ENCODE data around the gene PARM1.
"Not testable (repeated sequence)": the region's sequence is repeated elsewhere in the genome, so short reads cannot be mapped to it uniquely, and the experiment has no call there.

The PARM1 gene

GRCh38 chr4:74975848-74976824 lies 43.2 kb downstream of the PARM1 start:
- FAIRE-seq (no peak), DNase-seq (ENCODE audit: insufficient read length, low spot score) (no peak)

DNA sequence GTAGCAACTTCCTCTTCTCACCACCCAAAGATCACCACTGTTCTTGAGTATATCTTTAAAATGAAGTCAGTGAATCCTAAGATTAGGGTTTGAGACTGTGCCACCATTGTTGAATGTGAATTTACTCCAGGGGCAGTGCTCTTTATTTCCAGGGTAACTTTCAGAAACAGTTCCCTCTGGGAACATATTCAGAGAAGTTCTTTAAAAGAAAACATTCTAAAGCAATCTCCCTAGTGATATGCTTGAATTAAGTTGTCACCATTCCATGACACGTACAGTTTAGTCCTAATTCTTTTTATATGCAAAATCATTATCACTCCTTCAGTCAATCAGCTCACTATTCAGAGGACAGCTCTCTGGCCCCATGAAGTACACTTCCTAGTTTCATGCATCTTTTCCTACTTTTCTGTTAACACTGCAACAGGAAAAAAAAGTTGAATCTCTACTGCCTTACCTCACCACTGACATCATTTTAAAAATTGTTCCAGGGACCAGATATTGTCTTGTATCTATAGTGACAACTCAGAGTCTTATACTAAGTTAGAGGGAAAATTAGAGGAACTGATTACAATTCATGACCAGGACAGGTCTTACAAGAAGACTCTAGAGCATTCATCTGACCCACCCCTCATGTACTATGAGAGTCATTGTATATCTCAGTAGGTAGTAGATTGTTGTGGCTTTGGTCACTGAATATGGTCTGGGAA lies 49.8 kb downstream of the PARM1 start:
- no peak for FAIRE-seq
- no peak for DNase-seq (ENCODE audit: insufficient read length, low spot score)

- no peak for FAIRE-seq
- DNase-seq (ENCODE audit: insufficient read length, low spot score): no peak
Measured at GRCh38 chr4:74983253-74983635, 50.3 kb downstream of the PARM1 start.

GRCh38 chr4:74990276-74990875 lies 57.5 kb downstream of the PARM1 start:
- DNase-seq (ENCODE audit: insufficient read length, low spot score): no peak
- no peak for FAIRE-seq

DNA sequence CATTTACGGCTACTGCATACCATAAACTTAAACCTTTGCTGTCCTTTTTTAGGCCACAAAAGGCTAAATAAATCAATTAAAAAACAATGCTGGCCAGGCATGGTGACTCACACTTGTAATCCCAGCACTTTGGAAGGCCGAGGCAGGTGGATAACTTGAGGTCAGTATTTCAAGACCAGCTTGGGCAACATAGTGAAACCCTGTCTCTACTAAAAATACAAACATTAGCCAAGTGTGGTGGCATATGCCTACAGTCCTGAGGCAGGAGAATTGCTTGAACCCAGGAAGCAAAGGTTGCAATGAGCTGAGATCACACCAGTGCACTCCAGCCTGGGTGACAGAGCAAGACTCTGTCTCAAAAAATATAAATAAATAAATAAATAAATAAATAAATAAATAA lies 61.5 kb downstream of the PARM1 start:
- DNase-seq (ENCODE audit: insufficient read length, low spot score); FAIRE-seq: not testable (repeated sequence)

- FAIRE-seq (no peak), DNase-seq (ENCODE audit: insufficient read length, low spot score) (no peak)
Measured at GRCh38 chr4:74996996-74997395, 64.1 kb downstream of the PARM1 start.

DNA sequence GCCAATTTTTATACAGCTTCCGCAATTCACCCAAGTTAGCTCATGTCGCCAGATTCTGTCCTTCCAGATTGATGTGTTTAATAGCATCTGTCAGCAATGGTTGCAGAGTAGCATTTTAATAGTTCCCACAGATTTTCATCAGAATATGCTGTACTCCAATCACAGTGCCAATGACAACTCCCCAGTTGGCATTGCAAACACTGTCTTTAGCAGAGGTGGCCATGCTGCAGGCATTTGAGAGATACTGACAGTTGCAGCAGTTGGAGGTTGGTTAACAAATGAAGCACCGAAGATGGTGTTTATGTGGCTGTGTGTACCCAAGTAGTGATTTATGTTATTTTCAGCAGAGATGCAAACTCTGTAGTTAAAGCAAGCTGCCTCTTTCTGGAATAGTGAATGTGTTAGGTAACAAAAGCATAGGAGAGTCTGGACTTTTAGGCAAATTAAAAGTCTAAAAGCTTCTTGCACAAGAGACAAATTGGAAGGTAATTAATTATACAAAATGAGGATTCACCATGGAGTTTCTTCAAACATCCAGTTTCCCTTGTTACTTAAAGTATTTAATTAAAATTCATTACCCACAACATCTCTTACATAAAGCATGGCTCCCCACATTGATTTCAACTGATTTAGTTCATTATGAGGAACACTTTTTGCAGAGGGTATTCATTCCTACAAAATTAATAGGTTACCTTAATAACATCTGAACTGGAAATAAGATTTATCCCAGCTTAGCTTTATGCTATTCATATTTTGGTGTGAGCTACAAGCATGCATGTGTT lies 65.2 kb downstream of the PARM1 start:
- FAIRE-seq (no peak), DNase-seq (ENCODE audit: insufficient read length, low spot score) (no peak)

DNA sequence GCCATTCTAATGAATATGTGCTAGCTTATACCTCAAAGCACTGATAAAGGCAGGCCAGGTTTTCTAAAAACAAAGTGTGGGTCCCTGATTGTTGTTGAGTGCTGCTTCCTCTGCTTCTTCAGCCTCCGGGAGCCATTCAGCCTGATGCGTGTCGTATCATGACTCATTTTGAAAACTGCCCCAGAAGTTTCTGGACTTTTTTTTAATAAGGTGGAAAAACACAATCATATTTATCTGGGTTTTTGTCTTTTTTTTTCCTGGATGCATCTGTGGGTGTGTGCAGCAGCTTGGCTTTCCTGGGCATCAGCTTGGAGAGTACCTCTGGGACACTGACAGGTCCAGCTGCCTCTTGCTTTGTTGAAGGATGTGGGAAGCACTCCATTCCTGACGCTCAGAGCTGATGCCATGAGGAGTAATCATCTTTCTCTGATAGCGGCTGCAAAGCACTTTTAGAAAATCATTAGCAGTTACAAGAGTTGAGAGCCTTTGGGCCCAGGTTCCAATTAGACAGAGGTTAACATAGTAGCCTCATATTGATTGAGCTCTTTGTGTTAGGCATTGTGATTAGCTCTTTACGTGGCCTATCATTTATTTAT lies 66.9 kb downstream of the PARM1 start:
- DNase-seq (ENCODE audit: insufficient read length, low spot score): no peak
- FAIRE-seq: no peak

DNA sequence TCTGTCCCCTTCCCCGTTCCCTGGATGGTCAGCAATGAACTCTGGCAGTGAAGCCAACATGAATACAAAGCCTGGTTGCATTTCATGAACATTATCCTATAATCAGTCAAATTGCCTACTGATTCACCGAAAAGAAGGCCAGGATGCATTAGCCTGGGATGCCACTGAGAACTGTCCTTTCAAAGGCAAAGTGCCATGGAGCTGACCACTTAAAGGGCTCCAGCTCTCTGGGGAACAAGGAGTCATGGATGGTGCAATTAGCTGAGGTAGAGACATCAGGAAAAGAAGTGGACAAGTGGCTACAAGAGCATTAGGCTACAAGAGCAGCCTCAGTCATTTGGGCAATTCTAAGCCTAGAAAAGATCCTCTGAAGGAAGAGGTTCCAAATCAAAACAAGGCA lies 69.0 kb downstream of the PARM1 start:
- FAIRE-seq (no peak), DNase-seq (ENCODE audit: insufficient read length, low spot score) (no peak)

DNA sequence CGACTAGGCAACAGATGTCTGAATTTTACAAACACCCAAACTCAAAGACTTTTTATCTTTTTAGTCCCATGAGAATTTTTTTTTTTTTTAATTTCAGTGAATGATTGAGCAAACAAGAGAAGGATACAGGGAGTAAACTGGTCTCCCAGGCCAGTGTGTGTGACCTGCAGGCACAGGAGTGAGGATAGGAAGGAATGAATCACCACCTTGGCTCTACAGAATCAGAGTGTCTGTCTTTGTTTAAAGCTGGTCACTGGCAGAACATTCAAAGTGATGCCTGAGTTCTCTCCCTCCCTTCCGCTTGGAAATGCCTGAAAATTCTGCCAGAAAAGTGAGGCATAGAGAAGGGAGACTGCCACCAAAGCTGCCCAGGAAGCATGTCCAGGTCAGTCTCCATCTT lies 69.5 kb downstream of the PARM1 start:
- no peak for DNase-seq (ENCODE audit: insufficient read length, low spot score)
- FAIRE-seq: no peak

DNA sequence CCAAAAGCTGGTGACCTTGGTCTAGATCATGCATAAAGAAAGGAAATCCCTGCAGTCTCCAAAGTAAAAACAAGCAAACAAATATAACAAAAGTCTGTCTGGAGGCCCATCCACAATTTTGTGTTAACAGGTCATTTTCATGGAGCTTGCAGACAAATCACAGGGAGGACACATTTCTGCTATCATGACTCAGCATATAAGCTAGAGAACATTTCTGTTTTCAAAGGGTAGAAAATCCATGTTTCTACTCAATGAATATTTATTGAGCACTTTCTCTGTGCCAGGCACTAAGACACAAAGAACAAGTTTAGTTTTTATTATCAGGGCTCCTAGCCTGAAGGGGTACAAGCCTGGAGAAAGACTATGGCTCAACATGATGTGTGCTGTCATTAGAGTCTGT lies 71.1 kb downstream of the PARM1 start:
- no peak for DNase-seq (ENCODE audit: insufficient read length, low spot score)

DNA sequence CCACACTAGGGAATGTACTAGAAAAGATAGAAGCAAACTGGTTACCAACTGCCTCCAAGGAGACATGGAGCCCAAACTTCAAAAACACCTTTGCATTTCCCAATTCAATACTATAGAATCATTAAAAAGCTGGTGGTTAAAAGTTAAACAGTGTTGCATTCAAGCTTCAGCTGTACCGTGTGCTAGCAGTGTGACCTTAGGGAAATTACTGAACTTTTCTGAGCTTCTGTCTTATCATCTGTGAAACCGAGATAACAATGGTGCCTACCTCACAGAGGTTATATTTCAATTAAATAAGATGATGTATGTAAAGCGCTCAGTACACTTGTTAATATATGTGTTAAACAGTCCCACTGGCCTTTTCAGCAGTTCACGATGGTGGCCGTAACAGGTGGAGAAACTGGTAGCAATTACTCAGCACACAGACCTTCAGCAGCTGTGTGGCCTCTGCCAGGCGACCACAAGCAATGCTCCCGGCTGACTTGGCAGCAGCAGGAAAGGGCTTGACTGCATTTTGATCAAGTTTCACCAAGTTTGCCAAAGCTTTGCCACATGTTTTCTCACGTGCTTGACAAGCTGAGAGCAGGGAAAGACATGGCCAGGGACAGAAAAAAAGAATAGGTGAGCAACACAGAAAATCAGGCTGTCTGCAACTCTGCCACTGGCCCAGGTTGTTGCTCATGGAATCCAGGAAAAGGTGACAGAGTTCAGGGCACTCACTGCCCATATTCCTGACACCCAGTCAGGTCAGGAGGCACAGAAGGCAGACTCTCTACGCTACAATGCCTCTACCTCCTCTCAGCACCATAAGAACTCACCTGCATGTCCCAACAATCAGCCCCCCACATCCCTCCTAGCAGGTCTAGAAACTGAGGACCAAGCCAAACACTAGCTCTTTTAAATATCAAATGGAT lies 72.1 kb downstream of the PARM1 start:
- FAIRE-seq (no peak), DNase-seq (ENCODE audit: insufficient read length, low spot score) (no peak)

More for the DNA sequence above, 71.1 kb downstream of the PARM1 start:
- no peak for FAIRE-seq

DNA sequence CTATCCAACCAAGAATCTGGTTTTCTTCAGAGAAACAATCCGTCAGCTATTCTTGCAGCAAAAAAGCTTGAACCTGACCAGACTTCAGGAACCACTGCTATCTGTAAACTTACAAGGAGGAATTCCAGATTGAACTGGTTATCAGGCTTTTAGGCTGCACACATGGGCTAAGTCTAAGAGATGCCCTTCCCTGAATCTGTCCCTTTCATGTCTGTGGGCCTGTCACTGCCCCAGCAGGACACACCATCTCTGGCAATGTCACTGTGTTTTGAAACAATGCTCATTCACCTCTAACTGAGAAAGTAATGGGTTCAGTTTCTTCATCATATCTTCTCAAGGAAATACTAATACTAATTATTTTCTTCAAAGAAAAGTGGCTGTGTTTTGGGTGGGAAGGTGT lies 72.8 kb downstream of the PARM1 start:
- DNase-seq (ENCODE audit: insufficient read length, low spot score) (no peak), FAIRE-seq (no peak)

GRCh38 chr4:75007891-75008290 lies 75.0 kb downstream of the PARM1 start:
- FAIRE-seq (no peak), DNase-seq (ENCODE audit: insufficient read length, low spot score) (no peak)

DNA sequence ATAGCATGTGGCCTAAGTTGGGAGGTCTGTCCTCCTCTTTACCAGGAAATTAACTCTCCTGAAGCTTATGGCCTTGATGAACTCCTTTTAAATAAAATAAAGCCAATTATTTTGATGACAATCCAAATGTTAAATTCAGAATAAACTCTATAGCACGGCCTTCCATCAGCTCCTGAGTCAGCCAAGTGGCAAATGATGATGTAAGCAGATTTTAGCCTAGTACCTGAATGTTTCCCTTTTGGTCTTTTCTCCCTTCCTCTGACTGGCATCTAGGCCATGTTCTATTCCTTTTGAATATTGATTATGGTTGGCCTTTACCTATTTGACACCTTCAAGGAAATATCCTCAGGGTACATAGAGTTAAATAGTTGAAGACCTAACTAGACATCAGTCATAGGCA lies 76.2 kb downstream of the PARM1 start:
- DNase-seq (ENCODE audit: insufficient read length, low spot score) (no peak), FAIRE-seq (no peak)

- FAIRE-seq: no peak
Measured at GRCh38 chr4:75011131-75011795, 78.3 kb downstream of the PARM1 start.

GRCh38 chr4:75015627-75016026 lies 82.7 kb downstream of the PARM1 start:
- FAIRE-seq: no peak

More at GRCh38 chr4:75011131-75011795, 78.3 kb downstream of the PARM1 start:
- DNase-seq (ENCODE audit: insufficient read length, low spot score): no peak

DNA sequence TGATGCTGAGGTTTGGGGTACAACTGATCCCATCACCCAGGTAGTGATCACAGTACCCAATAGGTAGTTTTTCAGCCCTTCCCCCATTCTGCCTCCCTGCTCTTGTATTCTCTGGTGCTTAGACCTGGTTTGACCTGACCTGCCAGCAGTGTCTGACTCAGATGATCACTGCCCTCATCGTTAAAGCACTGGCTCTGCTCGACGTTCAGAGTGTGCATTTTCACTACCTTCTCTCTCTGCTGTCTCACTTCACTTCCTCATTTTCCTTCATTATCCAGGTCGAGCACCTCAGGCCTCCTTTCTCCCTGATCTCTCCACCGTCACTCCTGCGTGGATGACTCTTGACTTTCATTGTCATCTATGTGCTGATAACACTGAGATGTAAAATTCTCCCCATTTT lies 83.6 kb downstream of the PARM1 start:
- DNase-seq (ENCODE audit: insufficient read length, low spot score): no peak
- FAIRE-seq: no peak

More at GRCh38 chr4:75015627-75016026, 82.7 kb downstream of the PARM1 start:
- no peak for DNase-seq (ENCODE audit: insufficient read length, low spot score)

All from HTR-8/SVneo (cell line).